ENCODE data around the gene LONRF2.

GRCh38 chr2:100236166-100236565, 86.1 kb downstream of the LONRF2 start:
- TF ChIP-seq CTCF (IDR thresholded peaks at IDR 0.05; ENCODE audit: insufficient read depth, low read depth, low read length) (no peak), EZH2 (IDR thresholded peaks at IDR 0.05; ENCODE audit: insufficient read depth, low read length) (no peak)

All from astrocyte (in vitro differentiated cells and primary cell).